Prostate gland (tissue), 2 donors: ENCODE results near the gene LPIN1. TPM values are rescaled to one million over a fixed set of nuclear protein-coding genes. Genes with fewer than 3 reads are reported as not detected.

Experiments
- DNase-seq: peaks from one replicate; pipeline ENCODE4 v3.0.0-alpha.2; 2019; ENCODE audit warnings: low spot score
- H3K27ac ChIP-seq, 2 donors: fragments of 200-600 bp; sonication (generic); 2 replicates each; pipeline ENCODE4 v1.5.1; 2017 to 2019
- H3K27me3 ChIP-seq: fragments of 200-600 bp; sonication (generic); replicated peaks from 2 replicates; pipeline ENCODE4 v1.5.1; 2019; ENCODE audit not compliant: insufficient read depth
- H3K36me3 ChIP-seq, 2 donors: fragments of 200-600 bp; sonication (generic); 1 replicate in 1 of 2; 2 replicates in 1 of 2; pipeline versions ENCODE4 v1.5.1 to v1.8.1; 2017 to 2019
- H3K4me1 ChIP-seq: fragments of 200-600 bp; sonication (generic); replicated peaks from 2 replicates; pipeline ENCODE4 v1.5.1; 2019
- H3K4me3 ChIP-seq, 2 donors: fragments of 200-600 bp; sonication (generic); 2 replicates each; pipeline ENCODE4 v1.5.1; 2017 to 2019
- H3K9me3 ChIP-seq: fragments of 200-600 bp; sonication (generic); 2 replicates; pipeline ENCODE4 v1.5.1; 2017
- POLR2A ChIP-seq: fragments of 450-650 bp; IDR thresholded peaks from one replicate; pipeline ENCODE4 v1.6.1; 2016; ENCODE audit warnings: antibody characterized with exemption, mild to moderate bottlenecking
- POLR2AphosphoS5 ChIP-seq: sonication (generic); formaldehyde crosslinking; IDR thresholded peaks from one replicate; pipeline ENCODE4 v1.6.1; 2017; ENCODE audit warnings: antibody characterized with exemption
- WGBS: methylation state at CpG from one replicate; pipeline ENCODE4 v1.1.5; 2018; 5-methylcytosine and 5-hydroxymethylcytosine counted together
- intact Hi-C: fragments of 100-400 bp; cut with DNase I; formaldehyde crosslinking; loops from one replicate; pipeline ENCODE4 v1.14.2; 2022
- microRNA counts, 2 donors: library from miRNA; unstranded; fragments of <30 nt; microRNA quantifications; one replicate each; lab custom pipeline; 2016 to 2017
- microRNA-seq: library from miRNA; unstranded; fragments of <30 nt; microRNA quantifications from one replicate; pipeline ENCODE4, GENCODE V29; 2016
- small RNA-seq, 2 donors: library from RNA; depleted of rRNA; stranded (forward); fragments of <200 nt; gene quantifications; one replicate each; pipeline ENCODE3, GENCODE V24; 2016
- total RNA-seq, 2 donors: library from RNA; depleted of rRNA; stranded (reverse); fragments of >200 nt; gene quantifications; one replicate each; pipeline ENCODE4 v1.1.0, GENCODE V29; 2016
- TF ChIP-seq, protein P1 (sequence below), 4 experiments: fragments of 200-600 bp in 2 of 4; fragments of 450-650 bp in 2 of 4; sonication (generic) in 2 of 4; IDR thresholded peaks; 1 replicate in 3 of 4; 2 replicates in 1 of 4; pipeline ENCODE4 v1.5.1; 2016 to 2019; ENCODE audit warnings: antibody characterized with exemption in 4 of 4, mild to moderate bottlenecking in 2 of 4, moderate library complexity in 2 of 4

LPIN1 gene
- total RNA-seq, 2 donors from 2014 or later = 18.2 to 57.1 TPM

DNA sequence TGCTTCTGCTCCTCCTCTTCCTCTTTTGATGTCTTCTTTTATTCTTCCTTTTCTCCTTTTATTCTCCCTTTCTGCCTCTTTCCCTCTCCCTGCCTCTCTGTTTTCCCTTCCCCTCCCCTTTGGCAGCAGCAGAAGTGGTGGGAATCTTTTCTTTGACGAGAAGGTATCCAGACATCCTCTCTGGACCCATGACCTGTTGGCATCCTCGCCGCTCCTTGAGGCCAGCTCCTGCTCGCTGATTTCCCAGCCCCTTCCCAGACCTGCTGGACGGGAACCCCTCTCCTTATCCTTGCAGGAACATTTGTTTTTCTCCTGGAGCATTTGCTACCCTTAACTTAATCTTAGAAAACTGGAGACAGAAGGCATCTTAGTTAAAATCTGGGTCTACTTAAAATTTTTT, 130.5 kb downstream of the LPIN1 start:
- Histone ChIP-seq H3K27me3 (no peaks in the 10 kb centered on the region), H3K9me3 (no peaks in the 10 kb centered on the region), H3K4me3 (no peak overlapping the region), H3K4me1 (no peaks in the 10 kb centered on the region), H3K36me3 (no peaks in the 10 kb centered on the region), H3K27ac (no peak overlapping the region)
- no peak for DNase-seq
- TF ChIP-seq POLR2A (no peak), POLR2AphosphoS5 (no peak)
- TF ChIP-seq, protein P1, sequence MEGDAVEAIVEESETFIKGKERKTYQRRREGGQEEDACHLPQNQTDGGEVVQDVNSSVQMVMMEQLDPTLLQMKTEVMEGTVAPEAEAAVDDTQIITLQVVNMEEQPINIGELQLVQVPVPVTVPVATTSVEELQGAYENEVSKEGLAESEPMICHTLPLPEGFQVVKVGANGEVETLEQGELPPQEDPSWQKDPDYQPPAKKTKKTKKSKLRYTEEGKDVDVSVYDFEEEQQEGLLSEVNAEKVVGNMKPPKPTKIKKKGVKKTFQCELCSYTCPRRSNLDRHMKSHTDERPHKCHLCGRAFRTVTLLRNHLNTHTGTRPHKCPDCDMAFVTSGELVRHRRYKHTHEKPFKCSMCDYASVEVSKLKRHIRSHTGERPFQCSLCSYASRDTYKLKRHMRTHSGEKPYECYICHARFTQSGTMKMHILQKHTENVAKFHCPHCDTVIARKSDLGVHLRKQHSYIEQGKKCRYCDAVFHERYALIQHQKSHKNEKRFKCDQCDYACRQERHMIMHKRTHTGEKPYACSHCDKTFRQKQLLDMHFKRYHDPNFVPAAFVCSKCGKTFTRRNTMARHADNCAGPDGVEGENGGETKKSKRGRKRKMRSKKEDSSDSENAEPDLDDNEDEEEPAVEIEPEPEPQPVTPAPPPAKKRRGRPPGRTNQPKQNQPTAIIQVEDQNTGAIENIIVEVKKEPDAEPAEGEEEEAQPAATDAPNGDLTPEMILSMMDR (IDR thresholded peaks at IDR 0.05) = no peak
- 96% methylated on average over 5 of the region's 5 CpGs for WGBS
- intact Hi-C loops = no loop called here

MicroRNAs encoded within 50 kb of the gene (microRNA counts, 767-probe panel; counts per million panel counts)
- microRNA hsa-miR-548s (lab: Ali Mortazavi, UCI) = 0 to 431 counts per million in 2 donors

Small RNAs within 50 kb of the gene (microRNA-seq; reads per million reads assigned to microRNA genes)
- not detected for gene MIR4262
- not detected for gene MIR548S

Small RNAs within 50 kb of the gene (small RNA-seq; reads per million reads assigned to genes)
- 0 reads per million in 2 donors for gene MIR4262
- gene MIR548S = 0 to 0.19 reads per million in 2 donors

Other genes with a start within 250 kb of the LPIN1 start
- 100 to 1,000 TPM; 224 to 392 TPM for gene GREB1, start 212.6 kb upstream of the LPIN1 start, total RNA-seq
- gene NTSR2, start 76.4 kb upstream of the LPIN1 start, total RNA-seq = under 1 TPM in 1 of 2 donors, not detected in 1; 0.34 TPM